H1 (cell line): ENCODE measurements around the gene NBPF6. TPM values are rescaled to one million over a fixed set of nuclear protein-coding genes. Genes with fewer than 3 reads are reported as not detected.

Experiments
- CTCF ChIA-PET: fragments of 300-600 bp; sonication (Branson Sonifier 250); formaldehyde crosslinking; loops from one replicate; lab custom pipeline; 2021; ENCODE audit not compliant: partially characterized antibody; lab: Charles Lee
- POLR2A ChIA-PET: fragments of 300-600 bp; sonication (Branson Sonifier 250); formaldehyde crosslinking; loops from one replicate; lab custom pipeline; 2021; ENCODE audit warnings: inconsistent platforms; ENCODE audit not compliant: partially characterized antibody; lab: Charles Lee
- DNase-seq, 2 experiments: peaks; one replicate each; pipeline versions ENCODE4 v3.0.0 to v3.0.0-alpha.2; 2010 to 2022; ENCODE audit warnings: low spot score in 2 of 2, low read depth in 1 of 2, mixed read lengths in 1 of 2
- FAIRE-seq: peaks from 2 replicates; lab custom pipeline; 2011; peaks lifted over from hg19 to GRCh38; lab: Jason Lieb, UNC
- H2AFZ ChIP-seq: 2 replicates; pipeline ENCODE4 v1.8.1; 2012; ENCODE audit warnings: low read length, inconsistent platforms
- H2AK5ac ChIP-seq: 2 replicates; pipeline ENCODE4 v1.6.1; 2013; ENCODE audit warnings: low read depth, low read length
- H2BK120ac ChIP-seq: replicated peaks from 2 replicates; pipeline ENCODE3; 2013; ENCODE audit warnings: low read depth, low read length, inconsistent platforms
- H2BK12ac ChIP-seq: 2 replicates; pipeline ENCODE4 v1.6.1; 2013; ENCODE audit warnings: low read depth, low read length
- H2BK15ac ChIP-seq: 2 replicates; pipeline ENCODE4 v1.6.1; 2013; ENCODE audit warnings: low read length
- H2BK20ac ChIP-seq: 2 replicates; pipeline ENCODE4 v1.6.1; 2013; ENCODE audit warnings: low read length
- H2BK5ac ChIP-seq: 2 replicates; pipeline ENCODE4 v1.6.1; 2013; ENCODE audit warnings: low read depth, low read length
- H3K14ac ChIP-seq: 2 replicates; pipeline ENCODE4 v1.6.1; 2013; ENCODE audit warnings: inconsistent platforms; ENCODE audit not compliant: insufficient read length
- H3K18ac ChIP-seq: 2 replicates; pipeline ENCODE4 v1.6.1; 2013; ENCODE audit warnings: low read length; ENCODE audit errors: extremely low read depth
- H3K23ac ChIP-seq: 2 replicates; pipeline ENCODE4 v1.6.1; 2013; ENCODE audit warnings: inconsistent platforms; ENCODE audit not compliant: insufficient read length
- H3K23me2 ChIP-seq: 2 replicates; pipeline ENCODE4 v1.6.1; 2013; ENCODE audit warnings: low read depth, low read length
- H3K27ac ChIP-seq: 2 replicates; pipeline ENCODE4 v1.6.1; 2011; ENCODE audit warnings: low read depth, low read length, inconsistent platforms
- H3K27me3 ChIP-seq, 4 experiments: replicated peaks in 1 of 4; 1 replicate in 1 of 4; 2 replicates in 3 of 4; pipeline versions ENCODE4 v1.6.1 to v1.8.1; 2011 to 2013; ENCODE audit warnings: low read length in 3 of 4, mild to moderate bottlenecking in 3 of 4, inconsistent platforms in 2 of 4, mixed read lengths in 2 of 4, moderate library complexity in 1 of 4; ENCODE audit not compliant: control insufficient read depth in 3 of 4, insufficient read depth in 3 of 4; ENCODE audit errors: extremely low read depth in 1 of 4
- H3K36me3 ChIP-seq, 4 experiments: 2 replicates each; pipeline versions ENCODE4 v1.6.1 to v1.8.1; 2011 to 2013; ENCODE audit warnings: mild to moderate bottlenecking in 4 of 4, low read length in 3 of 4, moderate library complexity in 2 of 4, control low read depth in 1 of 4, inconsistent platforms in 1 of 4; ENCODE audit not compliant: insufficient read depth in 4 of 4, control insufficient read depth in 2 of 4
- H3K4ac ChIP-seq: replicated peaks from 2 replicates; pipeline ENCODE3; 2013; ENCODE audit warnings: low read length, low read depth, mixed read lengths, inconsistent platforms; ENCODE audit not compliant: insufficient read length
- H3K4me1 ChIP-seq, 4 experiments: replicated peaks in 1 of 4; 1 replicate in 1 of 4; 2 replicates in 3 of 4; pipeline versions ENCODE4 v1.6.1 to v1.8.1; 2011 to 2013; ENCODE audit warnings: low read length in 3 of 4, inconsistent platforms in 2 of 4, mixed read lengths in 1 of 4; ENCODE audit not compliant: insufficient read depth in 4 of 4, control insufficient read depth in 3 of 4
- H3K4me2 ChIP-seq, 2 experiments: 2 replicates each; pipeline versions ENCODE4 v1.6.1 to v1.8.1; 2011 to 2013; ENCODE audit warnings: low read depth in 2 of 2, low read length in 2 of 2, control low read depth in 1 of 2, inconsistent platforms in 1 of 2, mild to moderate bottlenecking in 1 of 2; ENCODE audit not compliant: insufficient read depth in 1 of 2
- H3K4me3 ChIP-seq, 4 experiments: fragments of 200-600, 300-600 bp in 1 of 4; sonication (generic), shearing (Covaris generic), sonication (Bioruptor Twin) in 1 of 4; 2 replicates each; pipeline versions ENCODE4 v1.5.1 to v1.8.1; 2011 to 2016; ENCODE audit warnings: low read length in 4 of 4, low read depth in 3 of 4, control low read depth in 2 of 4, inconsistent platforms in 2 of 4, mild to moderate bottlenecking in 2 of 4, mixed read lengths in 1 of 4, moderate library complexity in 1 of 4; ENCODE audit not compliant: insufficient read depth in 2 of 4; ENCODE audit errors: extremely low read depth in 1 of 4
- H3K56ac ChIP-seq: replicated peaks from 2 replicates; pipeline ENCODE3; 2013; ENCODE audit warnings: low read depth, mild to moderate bottlenecking, mixed read lengths, low read length, inconsistent platforms; ENCODE audit not compliant: insufficient read length
- H3K79me1 ChIP-seq: 2 replicates; pipeline ENCODE4 v1.6.1; 2013; ENCODE audit warnings: low read depth, low read length, control low read depth
- H3K79me2 ChIP-seq, 2 experiments: 2 replicates each; pipeline versions ENCODE4 v1.6.1 to v1.8.1; 2012 to 2013; ENCODE audit warnings: low read length in 2 of 2, mild to moderate bottlenecking in 2 of 2, inconsistent platforms in 1 of 2; ENCODE audit not compliant: insufficient read depth in 2 of 2, control insufficient read depth in 1 of 2
- H3K9ac ChIP-seq, 4 experiments: replicated peaks in 1 of 4; 1 replicate in 1 of 4; 2 replicates in 3 of 4; pipeline versions ENCODE4 v1.6.1 to v1.8.1; 2011 to 2013; ENCODE audit warnings: low read depth in 3 of 4, low read length in 3 of 4, control low read depth in 2 of 4, mild to moderate bottlenecking in 2 of 4, moderate library complexity in 2 of 4, inconsistent platforms in 1 of 4; ENCODE audit errors: extremely low read depth in 1 of 4
- H3K9me3 ChIP-seq, 2 experiments: 2 replicates each; pipeline versions ENCODE4 v1.6.1 to v1.8.1; 2012 to 2013; ENCODE audit warnings: mild to moderate bottlenecking in 2 of 2, moderate library complexity in 2 of 2, control low read depth in 1 of 2, inconsistent platforms in 1 of 2, low read depth in 1 of 2, low read length in 1 of 2, mixed read lengths in 1 of 2; ENCODE audit not compliant: insufficient read depth in 2 of 2
- H4K20me1 ChIP-seq, 2 experiments: replicated peaks in 1 of 2; 2 replicates each; pipeline versions ENCODE3 to v1.8.1; 2011 to 2013; ENCODE audit warnings: inconsistent platforms in 2 of 2, low read length in 2 of 2, mild to moderate bottlenecking in 1 of 2; ENCODE audit not compliant: insufficient read depth in 2 of 2, control insufficient read depth in 1 of 2
- H4K5ac ChIP-seq: 2 replicates; pipeline ENCODE4 v1.6.1; 2013; ENCODE audit warnings: low read length, low read depth, mixed read lengths, inconsistent platforms; ENCODE audit not compliant: insufficient read length
- H4K8ac ChIP-seq: 2 replicates; pipeline ENCODE4 v1.8.0; 2013; ENCODE audit warnings: mild to moderate bottlenecking, moderate library complexity, low read length, inconsistent platforms; ENCODE audit not compliant: insufficient read depth; ENCODE audit errors: extremely low read depth
- H4K91ac ChIP-seq: replicated peaks from 2 replicates; pipeline ENCODE3; 2013; ENCODE audit warnings: low read length, mixed read lengths, inconsistent platforms; ENCODE audit not compliant: insufficient read length
- HDAC2 ChIP-seq, 2 experiments: fragments of 300-600 bp in 1 of 2; sonication (generic) in 1 of 2; IDR thresholded peaks; 2 replicates each; pipeline ENCODE4 v1.6.1; 2011 to 2012; ENCODE audit warnings: low read depth in 2 of 2, low read length in 2 of 2, mild to moderate bottlenecking in 2 of 2, moderate library complexity in 2 of 2, borderline replicate concordance in 1 of 2, inconsistent platforms in 1 of 2
- RFX5 ChIP-seq: IDR thresholded peaks from 2 replicates; pipeline ENCODE4 v1.6.1; 2011; ENCODE audit warnings: low read depth, low read length, improper control_type of control experiment, borderline replicate concordance
- SP1 ChIP-seq: IDR thresholded peaks from 2 replicates; pipeline ENCODE4 v1.6.1; 2011; ENCODE audit warnings: low read depth, low read length
- TAF1 ChIP-seq: IDR thresholded peaks from 2 replicates; pipeline ENCODE4 v1.6.1; 2011; ENCODE audit warnings: mild to moderate bottlenecking, low read depth, low read length
- TAF7 ChIP-seq: optimal IDR thresholded peaks from 2 replicates; pipeline ENCODE3; 2011; ENCODE audit warnings: low read depth, mild to moderate bottlenecking, inconsistent platforms, low read length, moderate library complexity, borderline replicate concordance
- TCF12 ChIP-seq: IDR thresholded peaks from 2 replicates; pipeline ENCODE4 v1.6.1; 2011; ENCODE audit warnings: low read depth, mild to moderate bottlenecking, low read length
- YY1 ChIP-seq: IDR thresholded peaks from 2 replicates; pipeline ENCODE4 v1.6.1; 2011; ENCODE audit warnings: low read depth, mild to moderate bottlenecking, low read length
- whole genome bisulfite sequencing, 2 experiments: shearing (Covaris generic) in 1 of 2; methylation state at CpG; one replicate each; pipeline versions ENCODE4 v1.1.6 to v1.1.7; 2013 to 2015; ENCODE audit warnings: low lambda C conversion rate in 2 of 2, mixed read lengths in 2 of 2, inconsistent platforms in 1 of 2, low coverage in 1 of 2, missing lambda C conversion rate in 1 of 2; ENCODE audit not compliant: insufficient replicate concordance in 2 of 2, insufficient coverage in 1 of 2, insufficient read length in 1 of 2; ENCODE audit errors: extremely low coverage in 1 of 2, missing lambda C conversion rate in 1 of 2; 5-methylcytosine and 5-hydroxymethylcytosine counted together
- polyA plus RNA-seq, 7 experiments: library from polyadenylated mRNA; depleted of rRNA in 3 of 7; stranded (reverse) in 5 of 7; unstranded in 2 of 7; fragments of >200 nt in 5 of 7; fragments of 200-250 nt in 2 of 7; gene quantifications; 1 replicate in 5 of 7; 2 replicates in 1 of 7; 4 replicates in 1 of 7; pipeline versions ENCODE4 v1.2.1 to v1.2.3, GENCODE V29; 2011 to 2013; ENCODE audit warnings: missing spikeins in 2 of 7, mixed read lengths in 2 of 7
- total RNA-seq: library from RNA; stranded (reverse); fragmentation: NEBNext Ultra II Directional; extraction: Animal tissue kit (Norgen Biotek cat#: 25700); gene quantifications from 2 replicates; pipeline ENCODE4 v1.2.1, GENCODE V29; 2021

Gene NBPF6
- total and polyA plus RNA-seq, 2 of the 8 experiments (the other 6 are each of a cell fraction or from before 2014, with no cell fraction given), result not detected

DNA sequence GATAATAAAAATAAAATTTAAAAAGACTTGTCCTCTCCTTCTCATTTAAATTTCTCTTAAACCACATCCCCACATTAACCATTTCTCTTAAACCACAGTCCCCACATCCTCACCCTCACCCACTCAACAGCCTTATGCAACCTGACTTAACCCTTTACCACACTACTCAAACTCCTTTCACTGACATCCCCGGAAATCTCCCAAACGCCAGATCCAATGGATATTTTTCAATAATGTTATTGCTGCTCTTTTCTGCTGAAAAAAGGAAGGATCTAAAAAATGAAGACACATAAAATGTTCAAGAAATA is 55.6 kb downstream of the NBPF6 start:
- Histone ChIP-seq H3K36me3 (no peaks in the 10 kb centered on the region), H3K79me1 (no peaks in the 10 kb centered on the region), H3K56ac (no peak overlapping the region), H3K4me2 (no peak overlapping the region), H3K9me3 (0 out of 4 replicates have a peak, but pooled peaks cover 0 to 10% of the 10 kb centered on the region in 2 experiments), H2BK5ac (no peak overlapping the region), H4K20me1 (no peaks in the 10 kb centered on the region), H3K4me3 (no peak overlapping the region), H4K8ac (no peak overlapping the region), H2AFZ (no peak overlapping the region), H3K79me2 (no peaks in the 10 kb centered on the region), H3K14ac (no peak overlapping the region), H4K5ac (no peak overlapping the region), H2BK12ac (no peak overlapping the region), H4K91ac (no peak overlapping the region), H3K4ac (no peak overlapping the region), H2BK120ac (no peak overlapping the region), H2BK20ac (no peak overlapping the region), H3K9ac (no peak overlapping the region), H3K27ac (no peak overlapping the region), H3K4me1 (peaks cover 0 to 7% (median 0%) of the 10 kb centered on the region in 4 experiments; a peak in 1 of 7 replicates), H3K23ac (no peak overlapping the region), H3K18ac (no peak overlapping the region), H2AK5ac (no peak overlapping the region), H3K27me3 (no peaks in the 10 kb centered on the region), H2BK15ac (no peak overlapping the region), H3K23me2 (peaks cover 4% of the 10 kb centered on the region; the same call in 1 of the 2 replicates)
- FAIRE-seq (no peak), DNase-seq (no peak)
- ChIA-PET CTCF (interaction anchor here (1.0 to 1.4 kb wide), 2 partner anchors 13 to 55 kb away, joined by 3 to 4 read pairs; no protein-coding TSS in a partner anchor), POLR2A (no interaction called here)
- 91% methylated on average over 2 of the region's 2 CpGs; no CpG with 5 or more reads in 1 of the 2 experiments for WGBS, 2 experiments
- TF ChIP-seq RFX5 (no peak), TAF7 (no peak), HDAC2 (IDR thresholded peaks at IDR 0.05; ENCODE audit: borderline replicate concordance in 1 of 2, low read depth in 2 of 2, low read length in 2 of 2) (no peak), TCF12 (no peak), SP1 (no peak), TAF1 (no peak), YY1 (no peak)
